Hematopoietic multipotent progenitor cell treated with erythropoietin and hydrocortisone succinate and interleukin-3 and kit ligand, for 6 days (in vitro differentiated cells): ENCODE results near the gene SC5D.

Source experiments
- DNase-seq: peaks from one replicate; pipeline ENCODE4 v3.0.0-alpha.2; 2015

Gene SC5D

GRCh38 chr11:121293288-121293594, 670 bp downstream of the SC5D start:
- no peak for DNase-seq

GRCh38 chr11:121295246-121296029, 2.9 kb downstream of the SC5D start:
- no peak for DNase-seq

GRCh38 chr11:121297872-121298271, 5.3 kb downstream of the SC5D start:
- DNase-seq = no peak

- no peak for DNase-seq
These were observed 6.2 kb downstream of the SC5D start for GRCh38 chr11:121298774-121299173.

- DNase-seq = no peak
These were observed 6.8 kb downstream of the SC5D start for GRCh38 chr11:121299417-121299816.

- DNase-seq = no peak
These were observed 7.9 kb downstream of the SC5D start for GRCh38 chr11:121300313-121300971.

- no peak for DNase-seq
These were observed 8.6 kb downstream of the SC5D start for GRCh38 chr11:121300972-121301699.

- no peak for DNase-seq
These were observed 12.2 kb downstream of the SC5D start for GRCh38 chr11:121304759-121305158.

GRCh38 chr11:121308816-121309215, 16.2 kb downstream of the SC5D start:
- DNase-seq = no peak

GRCh38 chr11:121309688-121310087, 17.1 kb downstream of the SC5D start:
- no peak for DNase-seq

- DNase-seq = no peak
These were observed 18.3 kb downstream of the SC5D start for GRCh38 chr11:121310908-121311307.

- DNase-seq = peak; percentile 36
These were observed 18.8 kb downstream of the SC5D start for GRCh38 chr11:121311373-121311772.

GRCh38 chr11:121312483-121312882, 19.9 kb downstream of the SC5D start:
- no peak for DNase-seq

- DNase-seq = peak; percentile 77
These were observed 26.6 kb downstream of the SC5D start for GRCh38 chr11:121318848-121319834.

- DNase-seq = peak; percentile 53
These were observed 29.2 kb downstream of the SC5D start for GRCh38 chr11:121321614-121322243.

GRCh38 chr11:121323046-121323607, 30.6 kb downstream of the SC5D start:
- DNase-seq = no peak

GRCh38 chr11:121326230-121326629, 33.7 kb downstream of the SC5D start:
- no peak for DNase-seq

GRCh38 chr11:121327553-121327952, 35.0 kb downstream of the SC5D start:
- DNase-seq = no peak

- DNase-seq = no peak
These were observed 35.8 kb downstream of the SC5D start for GRCh38 chr11:121328176-121328966.

- DNase-seq = peak; percentile 24
These were observed 36.6 kb downstream of the SC5D start for GRCh38 chr11:121328967-121329679.
